HG02938 (cell line): ENCODE data around the gene THAP8.
A peak's percentile ranks its signal among the peaks of the same experiment; 100 is the strongest.

ENCODE experiments used
- ATAC-seq: cut with Tn5 transposase; IDR thresholded peaks from one replicate; pipeline ENCODE4 v1.9.1; 2021; ENCODE audit warnings: mild to moderate bottlenecking, moderate library complexity; ENCODE audit not compliant: unreplicated experiment

The THAP8 gene

DNA sequence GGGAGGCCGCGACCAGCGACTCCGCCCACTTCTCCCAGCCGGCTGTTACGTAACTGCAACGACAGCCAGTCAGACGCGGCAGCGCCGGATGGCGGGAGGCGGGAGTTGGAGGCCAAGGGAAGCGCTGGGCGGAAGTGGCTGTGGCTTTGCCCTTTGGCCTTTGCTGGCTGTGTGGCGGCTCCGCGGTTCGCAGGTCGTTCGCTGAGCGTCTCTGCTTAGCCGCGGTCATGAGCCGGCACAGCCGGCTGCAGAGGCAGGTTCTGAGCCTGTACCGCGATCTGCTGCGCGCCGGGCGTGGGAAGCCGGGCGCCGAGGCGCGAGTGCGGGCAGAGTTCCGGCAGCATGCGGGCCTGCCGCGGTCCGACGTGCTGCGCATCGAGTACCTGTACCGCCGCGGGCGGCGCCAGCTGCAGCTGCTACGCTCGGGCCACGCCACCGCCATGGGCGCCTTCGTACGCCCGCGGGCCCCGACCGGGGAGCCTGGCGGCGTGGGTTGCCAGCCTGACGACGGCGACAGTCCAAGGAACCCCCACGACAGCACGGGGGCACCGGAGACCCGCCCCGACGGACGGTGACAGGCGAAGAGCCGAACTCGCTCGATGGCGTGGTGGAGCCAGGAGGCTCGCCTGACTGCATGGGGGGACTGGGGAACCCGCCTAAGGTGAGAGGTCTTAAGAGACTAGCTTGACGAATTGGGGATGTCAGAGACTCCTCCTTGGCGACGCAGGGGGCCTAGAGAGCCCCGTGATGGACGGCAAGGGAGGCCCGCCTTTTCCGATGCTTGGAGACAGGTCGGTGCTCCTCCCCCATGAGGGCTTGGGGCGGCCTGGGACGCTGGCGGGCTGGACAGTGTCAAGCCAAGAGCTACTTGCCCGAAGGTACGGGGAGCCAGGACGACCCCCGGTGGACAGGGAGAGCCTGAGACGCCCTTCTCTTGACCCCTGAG lies 58.8 kb downstream of the THAP8 start, which contains the start of gene SDHAF1:
SDHAF1 (plus strand) TSS at position 141 of the 946 bp plus-strand sequence; CDS start at position 228, 87 bp downstream.
- peak; percentile 82 for ATAC-seq

DNA sequence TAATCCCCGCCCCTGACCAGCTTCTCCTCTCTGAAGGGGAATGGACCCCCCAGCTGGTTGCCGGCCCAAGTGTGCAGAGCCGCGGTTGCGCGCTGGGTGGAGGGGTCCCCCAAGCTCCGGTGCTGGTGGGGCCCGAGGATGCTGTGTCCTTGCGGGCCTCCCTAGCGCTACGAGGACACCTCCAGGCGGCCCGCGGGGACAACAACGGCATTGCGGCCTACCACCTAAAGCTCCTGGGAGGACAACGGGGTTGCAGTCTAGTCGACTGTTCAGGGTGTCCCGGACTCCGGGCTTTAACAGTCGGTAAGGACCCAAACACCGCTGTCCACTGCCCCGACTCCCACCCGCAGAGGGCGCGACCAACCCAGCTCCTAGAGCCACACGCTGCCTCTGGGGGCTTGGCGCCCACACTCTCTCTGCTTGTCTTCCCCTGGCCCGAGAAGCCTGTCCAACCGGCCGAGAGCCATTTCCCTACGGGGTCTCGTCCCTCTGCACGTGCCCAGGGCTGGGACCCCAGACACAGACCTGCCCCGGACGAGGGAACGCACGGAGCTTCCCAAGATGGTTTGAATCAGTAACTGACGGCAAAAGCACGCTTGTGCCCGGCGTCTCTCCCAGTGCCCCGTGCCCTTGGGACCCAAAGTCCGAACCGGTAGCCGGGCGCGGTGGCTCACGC lies 60.0 kb downstream of the THAP8 start:
- no peak for ATAC-seq

DNA sequence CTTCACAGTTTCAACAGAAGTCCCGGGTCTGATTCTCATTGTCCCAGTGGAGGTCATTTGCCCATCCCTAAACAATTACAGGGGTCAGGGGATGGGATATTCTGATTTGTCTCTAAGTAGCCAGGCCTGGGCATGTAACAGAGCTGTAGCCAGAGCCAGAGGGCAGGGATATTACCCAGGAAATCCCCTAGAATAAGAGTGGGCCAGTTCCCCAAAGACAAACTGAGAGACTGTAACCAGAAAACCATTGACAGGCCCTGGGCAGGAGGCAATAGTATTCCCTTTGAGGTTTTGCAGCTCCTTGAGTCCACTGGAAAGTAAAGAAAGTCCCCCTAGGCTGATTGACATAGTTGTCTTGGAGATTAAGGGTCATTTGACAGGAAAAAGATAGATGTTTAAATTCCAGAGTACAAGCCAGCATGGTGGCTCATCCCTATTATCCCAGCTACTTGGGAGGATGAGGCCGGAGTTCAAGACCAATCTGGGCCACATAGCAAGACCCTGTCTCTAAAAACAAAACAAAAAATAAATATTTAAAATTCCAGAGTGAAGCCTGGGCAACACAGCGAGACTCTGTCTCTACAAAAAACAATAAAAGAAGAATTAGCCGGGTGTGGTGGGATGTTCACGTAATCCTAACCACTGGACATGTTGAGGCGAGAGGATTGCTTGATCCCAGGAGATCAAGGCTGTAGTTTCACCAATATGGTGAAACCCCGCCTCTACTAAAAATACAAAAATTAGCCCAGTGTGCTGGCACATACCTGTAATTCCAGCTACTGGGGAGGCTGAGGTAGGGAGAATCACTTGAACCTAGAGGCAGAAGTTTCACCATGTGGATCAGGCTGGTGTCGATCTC lies 60.9 kb downstream of the THAP8 start:
- no peak for ATAC-seq

DNA sequence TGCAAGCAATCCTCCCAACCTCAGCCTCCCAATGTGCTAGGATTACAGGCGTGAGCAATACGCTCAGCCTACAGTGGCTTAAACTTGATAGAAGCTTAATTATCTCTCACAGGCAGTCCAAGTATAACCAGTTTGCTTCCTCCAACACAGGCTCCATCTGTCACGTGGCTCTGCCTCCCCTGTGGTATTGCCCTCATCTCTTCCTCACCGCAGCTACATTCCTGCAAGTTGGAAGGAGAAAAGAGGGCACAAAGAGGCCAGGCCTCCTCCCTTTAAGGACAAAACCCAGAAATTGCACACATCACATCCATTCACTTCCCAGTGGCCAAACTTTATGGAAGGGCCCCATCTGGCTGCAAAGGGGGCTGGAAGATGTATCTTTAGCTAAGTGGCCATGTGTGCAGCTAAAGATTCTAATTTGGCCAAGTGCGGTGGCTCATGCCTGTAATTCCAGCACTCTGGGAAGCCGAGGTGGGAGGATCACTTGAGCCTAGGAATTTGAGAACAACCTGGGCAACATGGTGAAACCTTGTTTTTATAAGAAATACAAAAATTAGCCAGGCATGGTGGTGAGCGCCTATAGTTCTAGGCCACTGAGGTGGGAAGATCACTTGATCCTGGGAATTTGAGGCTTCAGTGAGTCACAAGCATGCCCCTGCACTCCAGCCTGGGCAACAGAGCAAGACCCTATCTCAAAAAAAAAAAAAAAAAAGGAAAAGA lies 62.2 kb downstream of the THAP8 start:
- ATAC-seq, result no peak

DNA sequence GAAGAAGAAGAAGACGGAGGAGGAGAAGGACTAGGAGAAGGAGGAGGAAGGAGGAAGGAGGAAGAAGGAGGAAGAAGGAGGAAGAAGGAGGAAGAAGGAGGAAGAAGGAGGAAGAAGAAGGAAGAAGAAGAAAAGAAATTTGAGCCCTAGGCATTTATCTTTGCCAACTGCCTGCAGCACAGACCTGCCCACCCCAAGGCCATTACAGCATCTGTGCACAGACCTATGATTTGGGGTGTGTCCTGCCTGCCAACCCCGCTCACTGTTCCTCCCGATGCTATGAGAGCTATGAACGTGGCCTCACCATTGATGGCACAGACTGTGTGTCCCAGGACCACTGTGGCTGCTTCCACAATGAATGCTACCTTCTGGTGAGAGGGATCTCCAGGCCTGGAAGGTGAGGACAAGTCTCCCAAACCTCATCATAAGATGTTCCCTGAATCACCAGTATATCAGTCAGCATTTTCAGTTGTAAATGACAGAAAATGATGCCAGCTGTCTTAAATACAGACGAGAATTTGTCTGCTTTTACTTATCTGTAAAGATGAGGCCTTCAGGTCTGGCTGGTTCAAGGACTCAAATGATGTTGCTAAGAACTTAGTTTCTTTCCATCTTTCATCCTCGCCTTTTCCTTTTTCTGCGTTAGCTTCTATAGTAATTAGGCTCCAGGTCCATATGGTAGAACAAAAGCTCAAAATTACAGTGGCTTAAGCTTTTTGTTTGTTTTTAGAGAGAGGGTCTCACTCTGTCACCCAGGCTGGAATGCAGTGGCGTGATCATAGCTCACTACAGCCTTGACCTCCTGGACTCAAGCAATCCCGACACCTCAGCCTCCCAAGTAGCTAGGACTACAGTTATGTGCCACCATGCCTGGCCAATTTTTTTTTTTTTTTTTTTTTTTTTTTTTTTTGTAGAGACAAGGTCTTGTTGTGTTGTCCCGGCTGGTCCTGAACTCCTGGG lies 63.0 kb downstream of the THAP8 start:
- no peak for ATAC-seq

DNA sequence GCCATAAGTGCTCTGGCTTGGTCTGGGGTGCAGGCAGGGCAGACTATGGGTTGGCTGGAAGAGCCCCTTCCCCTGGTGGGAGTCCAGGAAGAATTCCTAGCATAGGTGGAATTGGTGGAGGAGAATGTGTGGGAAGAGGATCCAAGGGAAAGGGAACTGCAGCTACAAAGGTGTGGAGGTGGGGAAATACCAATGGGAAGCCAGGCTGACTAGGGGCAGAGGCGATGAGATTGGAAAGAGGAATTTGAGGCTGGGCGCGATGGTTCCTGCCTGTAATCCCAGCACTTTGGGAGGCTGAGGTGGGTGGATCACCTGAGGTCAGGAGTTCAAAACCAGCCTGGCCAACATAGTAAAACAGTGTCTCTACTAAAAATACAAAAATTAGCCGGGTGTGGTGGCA lies 63.9 kb downstream of the THAP8 start:
- no peak for ATAC-seq

DNA sequence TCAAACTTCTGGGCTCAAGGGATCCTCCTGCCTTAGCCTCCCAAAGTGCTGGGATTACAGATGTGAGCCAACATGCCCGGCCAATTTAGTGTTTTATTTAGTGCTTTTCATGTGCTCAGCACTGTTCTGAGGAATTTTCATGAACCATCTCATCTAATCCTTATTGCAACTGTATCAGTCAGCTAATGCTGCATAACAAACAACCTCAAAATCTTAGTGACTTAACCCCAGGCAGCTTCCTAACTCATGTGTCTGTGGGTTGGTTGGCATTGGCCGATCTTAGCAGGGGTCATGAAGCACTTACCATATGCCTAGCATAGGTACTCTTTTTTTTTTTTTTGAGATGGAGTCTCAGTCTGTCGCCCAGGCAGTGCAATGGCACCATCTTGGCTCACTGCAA lies 65.3 kb downstream of the THAP8 start:
- no peak for ATAC-seq

DNA sequence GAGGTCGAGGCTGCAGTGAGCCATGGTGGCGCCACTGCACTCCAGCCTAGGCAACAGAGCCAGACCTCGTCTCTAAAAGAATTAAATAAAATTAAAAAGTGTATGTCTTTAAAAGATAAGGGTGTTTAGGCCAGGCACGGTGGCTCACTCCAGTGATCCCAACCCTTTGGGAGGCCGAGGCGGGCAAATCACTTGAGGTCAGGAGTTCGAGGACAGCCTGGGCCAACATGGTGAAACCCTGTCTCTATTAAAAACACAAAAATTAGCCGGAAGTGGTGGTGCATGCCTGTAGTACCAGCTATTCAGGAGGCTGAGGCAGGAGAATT lies 66.6 kb downstream of the THAP8 start:
- no peak for ATAC-seq

DNA sequence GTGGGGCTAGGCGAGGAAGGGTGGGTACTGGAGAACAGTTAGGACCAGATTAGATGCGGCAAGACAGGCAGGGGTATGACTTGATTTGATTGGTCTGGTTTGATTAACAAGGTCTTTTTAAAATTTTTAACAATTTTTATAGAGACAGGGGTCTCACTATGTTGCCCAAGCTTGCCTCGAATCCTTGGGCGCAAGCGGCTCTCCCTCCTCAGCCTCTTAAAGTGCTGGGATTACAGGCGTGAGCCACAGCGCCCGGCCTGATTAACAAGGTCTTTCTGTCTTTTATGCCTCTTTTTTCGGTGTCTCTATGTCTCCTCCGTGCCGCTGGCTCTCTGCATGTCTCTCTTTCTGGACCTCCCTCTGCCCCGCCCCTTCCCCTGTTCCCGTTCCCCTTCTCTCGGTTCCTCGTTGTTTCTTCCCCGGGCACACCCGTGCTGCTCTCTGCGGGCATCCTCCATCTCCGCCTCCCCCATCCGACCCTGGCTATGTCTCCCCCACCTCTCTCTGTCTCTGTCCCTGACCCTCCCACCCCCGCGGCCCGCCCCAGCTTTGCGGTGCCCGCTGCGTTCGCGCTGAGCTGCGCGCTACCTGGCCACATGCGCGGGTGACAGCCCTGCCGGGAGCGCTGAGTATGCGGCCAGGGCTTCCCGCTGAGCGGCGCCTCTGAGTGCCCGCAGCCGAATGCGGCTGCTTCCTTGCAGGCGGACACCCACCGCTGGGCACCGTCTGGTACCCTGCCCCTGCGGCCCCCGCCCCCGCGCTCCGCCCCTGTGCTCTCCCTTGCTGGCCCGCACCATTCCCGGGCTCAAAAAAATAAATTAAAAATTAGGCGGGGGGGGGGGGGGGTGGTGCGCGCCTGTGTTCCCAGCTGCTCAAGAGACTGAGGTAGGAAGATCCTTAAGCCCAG lies 67.2 kb downstream of the THAP8 start:
- no peak for ATAC-seq

DNA sequence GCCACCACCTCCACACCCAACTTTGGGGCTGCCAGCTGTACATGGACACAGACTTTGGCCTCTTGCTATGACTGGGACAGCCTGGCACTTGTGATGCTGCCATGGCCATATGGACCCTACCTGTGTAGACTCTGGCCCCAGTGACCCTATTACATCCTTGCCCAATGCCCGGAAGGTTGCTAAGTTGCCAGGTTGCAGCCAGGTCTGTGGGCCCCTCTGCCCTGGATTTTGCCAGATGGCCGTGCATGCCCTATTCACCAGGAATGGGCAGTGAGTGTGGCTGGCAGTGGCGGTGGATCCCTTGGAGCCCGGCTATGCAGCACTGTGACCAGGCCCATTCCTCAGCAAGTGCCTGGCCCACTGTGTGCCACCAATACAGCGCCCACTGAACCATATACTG lies 68.0 kb downstream of the THAP8 start:
- no peak for ATAC-seq
